ENCODE results near the gene DBNDD2. TPM values are rescaled to one million over a fixed set of nuclear protein-coding genes. Genes with fewer than 3 reads are reported as not detected.

DBNDD2 gene
- total RNA-seq, 1 donor from 2014 or later: 3.7 TPM

GRCh38 chr20:45402946-45403345 is 5.1 kb upstream of the DBNDD2 start:
- H3K9me3 ChIP-seq (ENCODE audit: control insufficient read depth in 3 of 3, low read length in 3 of 3): no peaks in the 10 kb centered on the region
- no peak overlapping the region for H3K4me3 ChIP-seq (ENCODE audit: low read length in 3 of 3)
- H3K27me3 ChIP-seq (ENCODE audit: control insufficient read depth in 3 of 3, insufficient read depth in 3 of 3, low read length in 3 of 3): no peaks in the 10 kb centered on the region
- H3K9ac ChIP-seq (ENCODE audit: low read depth in 1 of 3, low read length in 3 of 3): no peak overlapping the region
- peaks cover 8 to 19% (median 11%) of the 10 kb centered on the region in 3 donors for H3K4me1 ChIP-seq (ENCODE audit: control insufficient read depth in 3 of 3, insufficient read depth in 3 of 3, low read length in 3 of 3)
- no peak overlapping the region for H3K27ac ChIP-seq (ENCODE audit: low read depth, low read length)
- H3K36me3 ChIP-seq (ENCODE audit: control insufficient read depth in 3 of 3, insufficient read depth in 3 of 3, low read length in 3 of 3): no peaks in the 10 kb centered on the region

DNA sequence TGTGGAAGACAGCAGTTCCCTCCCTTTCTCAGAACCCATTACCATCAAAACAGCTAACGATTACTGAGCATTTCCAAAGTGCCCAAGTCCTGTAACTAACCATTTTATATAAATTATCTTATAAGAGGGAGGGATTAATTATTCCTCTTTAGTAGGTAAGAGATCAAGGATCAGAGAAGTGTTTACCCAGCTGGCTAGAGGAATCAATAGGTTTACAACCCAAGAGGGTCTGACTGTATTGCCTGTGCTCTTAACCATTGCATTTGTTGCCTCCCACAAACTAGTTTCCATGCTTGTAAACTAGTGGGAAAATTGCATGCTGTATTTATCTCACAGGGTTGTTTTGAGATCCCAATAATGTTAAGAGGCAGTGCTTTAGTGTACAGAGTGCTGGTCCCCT is 3.7 kb upstream of the DBNDD2 start:
- H3K27me3 ChIP-seq (ENCODE audit: control insufficient read depth in 3 of 3, insufficient read depth in 3 of 3, low read length in 3 of 3): no peaks in the 10 kb centered on the region
- no peak overlapping the region for H3K4me3 ChIP-seq (ENCODE audit: low read length in 3 of 3)
- H3K36me3 ChIP-seq (ENCODE audit: control insufficient read depth in 3 of 3, insufficient read depth in 3 of 3, low read length in 3 of 3): peaks cover 3 to 9% (median 7%) of the 10 kb centered on the region in 3 donors
- no peak overlapping the region for H3K9ac ChIP-seq (ENCODE audit: low read depth in 1 of 3, low read length in 3 of 3)
- no peak overlapping the region for H3K27ac ChIP-seq (ENCODE audit: low read depth, low read length)
- no peaks in the 10 kb centered on the region for H3K9me3 ChIP-seq (ENCODE audit: control insufficient read depth in 3 of 3, low read length in 3 of 3)
- peaks cover 18 to 31% (median 23%) of the 10 kb centered on the region in 3 donors for H3K4me1 ChIP-seq (ENCODE audit: control insufficient read depth in 3 of 3, insufficient read depth in 3 of 3, low read length in 3 of 3)

GRCh38 chr20:45405571-45406259 is 2.4 kb upstream of the DBNDD2 start:
- H3K9ac ChIP-seq (ENCODE audit: low read depth in 1 of 3, low read length in 3 of 3): peak overlapping the region; percentile 79 to 99 (median 99)
- H3K27ac ChIP-seq (ENCODE audit: low read depth, low read length): peak overlapping the region; percentile 100
- H3K4me1 ChIP-seq (ENCODE audit: control insufficient read depth in 3 of 3, insufficient read depth in 3 of 3, low read length in 3 of 3): peaks cover 29 to 43% (median 36%) of the 10 kb centered on the region in 3 donors

DNA sequence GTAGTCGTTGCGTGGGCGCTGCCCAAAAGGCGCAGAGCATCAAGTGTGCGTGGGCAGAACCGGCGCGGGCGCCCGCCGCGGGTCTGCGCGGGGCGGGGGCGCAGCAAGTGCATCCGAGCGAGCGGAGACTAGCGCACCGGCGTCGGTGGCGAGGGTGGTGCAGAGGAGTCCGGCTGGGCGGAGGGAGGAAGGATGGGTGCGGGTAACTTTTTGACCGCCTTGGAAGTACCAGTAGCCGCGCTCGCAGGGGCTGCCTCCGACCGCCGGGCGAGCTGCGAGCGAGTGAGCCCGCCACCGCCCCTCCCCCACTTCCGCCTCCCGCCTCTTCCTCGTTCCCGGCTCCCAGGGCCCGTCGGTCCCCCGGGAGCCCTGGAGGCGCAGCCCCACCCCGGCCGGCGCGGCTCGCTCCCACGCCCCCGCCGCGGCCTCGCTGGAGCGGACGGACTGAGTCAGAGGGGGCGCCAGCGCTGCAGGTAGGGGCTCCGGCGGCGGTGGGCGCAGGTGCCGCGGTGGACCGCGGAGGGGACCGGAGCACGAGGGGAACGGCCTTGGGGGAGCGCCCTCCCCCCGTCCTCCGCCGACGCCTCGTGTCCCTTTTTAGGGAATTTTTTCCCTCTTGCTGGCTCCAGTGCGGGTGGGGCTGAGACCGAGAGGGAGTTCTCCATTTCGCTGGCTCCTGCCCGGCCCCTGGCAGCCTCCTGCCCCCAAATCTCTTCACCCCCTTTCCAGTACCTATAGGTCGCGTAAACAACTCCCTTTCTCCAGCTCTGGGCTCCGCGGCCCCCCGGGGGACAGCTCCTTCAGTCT is 1.6 kb upstream of the DBNDD2 start:
- Histone ChIP-seq H3K27ac (ENCODE audit: low read depth, low read length) (peak overlapping the region; percentile 100), H3K36me3 (ENCODE audit: control insufficient read depth in 3 of 3, insufficient read depth in 3 of 3, low read length in 3 of 3) (peaks cover 21 to 23% (median 23%) of the 10 kb centered on the region in 3 donors), H3K4me3 (ENCODE audit: low read length in 3 of 3) (peak overlapping the region; percentile 86 to 96 (median 94)), H3K27me3 (ENCODE audit: control insufficient read depth in 3 of 3, insufficient read depth in 3 of 3, low read length in 3 of 3) (no peaks in the 10 kb centered on the region), H3K9ac (ENCODE audit: low read depth in 1 of 3, low read length in 3 of 3) (peak overlapping the region; percentile 95 to 99 (median 99)), H3K9me3 (ENCODE audit: control insufficient read depth in 3 of 3, low read length in 3 of 3) (no peaks in the 10 kb centered on the region), H3K4me1 (ENCODE audit: control insufficient read depth in 3 of 3, insufficient read depth in 3 of 3, low read length in 3 of 3) (peaks cover 35 to 49% (median 42%) of the 10 kb centered on the region in 3 donors)

More at GRCh38 chr20:45405571-45406259, 2.4 kb upstream of the DBNDD2 start:
- Histone ChIP-seq H3K27me3 (ENCODE audit: control insufficient read depth in 3 of 3, insufficient read depth in 3 of 3, low read length in 3 of 3) (no peaks in the 10 kb centered on the region), H3K9me3 (ENCODE audit: control insufficient read depth in 3 of 3, low read length in 3 of 3) (no peaks in the 10 kb centered on the region), H3K36me3 (ENCODE audit: control insufficient read depth in 3 of 3, insufficient read depth in 3 of 3, low read length in 3 of 3) (peaks cover 16 to 21% (median 20%) of the 10 kb centered on the region in 3 donors), H3K4me3 (ENCODE audit: low read length in 3 of 3) (peak overlapping the region; percentile 69 to 96 (median 94))

GRCh38 chr20:45407067-45407745 is 883 bp upstream of the DBNDD2 start:
- peaks cover 26 to 30% (median 27%) of the 10 kb centered on the region in 3 donors for H3K36me3 ChIP-seq (ENCODE audit: control insufficient read depth in 3 of 3, insufficient read depth in 3 of 3, low read length in 3 of 3)
- peak overlapping the region; percentile 86 to 96 (median 94) for H3K4me3 ChIP-seq (ENCODE audit: low read length in 3 of 3)
- H3K4me1 ChIP-seq (ENCODE audit: control insufficient read depth in 3 of 3, insufficient read depth in 3 of 3, low read length in 3 of 3): peaks cover 35 to 54% (median 42%) of the 10 kb centered on the region in 3 donors
- H3K27me3 ChIP-seq (ENCODE audit: control insufficient read depth in 3 of 3, insufficient read depth in 3 of 3, low read length in 3 of 3): no peaks in the 10 kb centered on the region
- peak overlapping the region; percentile 100 for H3K27ac ChIP-seq (ENCODE audit: low read depth, low read length)
- peak overlapping the region; percentile 95 to 99 (median 99) for H3K9ac ChIP-seq (ENCODE audit: low read depth in 1 of 3, low read length in 3 of 3)
- H3K9me3 ChIP-seq (ENCODE audit: control insufficient read depth in 3 of 3, low read length in 3 of 3): no peaks in the 10 kb centered on the region

DNA sequence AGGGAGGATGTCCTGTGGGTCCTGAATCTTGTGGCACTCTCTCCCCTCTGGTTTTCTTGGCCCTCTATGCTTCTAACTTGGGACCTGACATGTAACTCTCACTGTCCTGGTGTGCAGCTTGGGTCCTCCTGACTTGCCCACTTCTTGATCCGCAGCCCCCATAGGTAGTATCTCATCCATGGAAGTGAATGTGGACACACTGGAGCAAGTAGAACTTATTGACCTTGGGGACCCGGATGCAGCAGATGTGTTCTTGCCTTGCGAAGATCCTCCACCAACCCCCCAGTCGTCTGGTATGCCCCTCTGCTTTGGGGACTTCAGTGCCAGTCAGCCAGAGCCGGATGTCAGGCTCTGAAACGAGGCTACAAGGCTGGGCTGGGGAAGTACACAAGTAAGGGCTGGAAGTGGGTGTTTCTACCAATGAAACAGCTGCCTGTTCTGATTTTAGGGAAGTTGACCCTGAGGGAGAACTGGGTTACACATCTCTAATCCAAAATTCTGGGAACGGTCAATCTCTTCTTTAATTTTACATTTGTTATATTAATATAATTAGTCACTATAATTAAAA is 641 bp downstream of the DBNDD2 start:
- H3K27ac ChIP-seq (ENCODE audit: low read depth, low read length): peak overlapping the region; percentile 100
- H3K36me3 ChIP-seq (ENCODE audit: control insufficient read depth in 3 of 3, insufficient read depth in 3 of 3, low read length in 3 of 3): peaks cover 26 to 34% (median 31%) of the 10 kb centered on the region in 3 donors
- H3K9me3 ChIP-seq (ENCODE audit: control insufficient read depth in 3 of 3, low read length in 3 of 3): no peaks in the 10 kb centered on the region
- peak overlapping the region; percentile 95 to 99 (median 99) for H3K9ac ChIP-seq (ENCODE audit: low read depth in 1 of 3, low read length in 3 of 3)
- peaks cover 35 to 54% (median 42%) of the 10 kb centered on the region in 3 donors for H3K4me1 ChIP-seq (ENCODE audit: control insufficient read depth in 3 of 3, insufficient read depth in 3 of 3, low read length in 3 of 3)
- H3K4me3 ChIP-seq (ENCODE audit: low read length in 3 of 3): peak overlapping the region; percentile 86 to 96 (median 94)
- no peaks in the 10 kb centered on the region for H3K27me3 ChIP-seq (ENCODE audit: control insufficient read depth in 3 of 3, insufficient read depth in 3 of 3, low read length in 3 of 3)

DNA sequence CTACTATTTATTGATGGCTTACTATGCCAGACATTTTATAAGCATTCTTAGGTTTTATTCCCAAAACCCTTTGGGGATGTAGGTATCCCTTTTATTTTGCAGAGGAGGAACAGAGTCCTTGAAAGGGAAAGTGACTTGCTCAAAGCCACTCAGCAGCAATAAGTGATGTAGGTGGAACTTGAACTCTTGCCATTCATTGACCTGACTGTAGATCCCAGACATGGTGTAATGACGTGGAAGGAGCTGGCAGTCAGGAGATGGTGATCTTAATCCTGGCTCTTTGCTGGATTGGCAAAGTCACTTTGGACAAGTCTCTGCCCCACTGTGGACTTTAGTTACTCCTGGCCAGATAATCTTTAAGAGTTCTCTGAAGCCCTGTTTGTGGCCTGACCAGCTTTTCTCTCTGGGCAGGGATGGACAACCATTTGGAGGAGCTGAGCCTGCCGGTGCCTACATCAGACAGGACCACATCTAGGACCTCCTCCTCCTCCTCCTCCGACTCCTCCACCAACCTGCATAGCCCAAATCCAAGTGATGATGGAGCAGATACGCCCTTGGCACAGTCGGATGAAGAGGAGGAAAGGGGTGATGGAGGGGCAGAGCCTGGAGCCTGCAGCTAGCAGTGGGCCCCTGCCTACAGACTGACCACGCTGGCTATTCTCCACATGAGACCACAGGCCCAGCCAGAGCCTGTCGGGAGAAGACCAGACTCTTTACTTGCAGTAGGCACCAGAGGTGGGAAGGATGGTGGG is 1.6 kb downstream of the DBNDD2 start:
- Histone ChIP-seq H3K9ac (ENCODE audit: low read depth in 1 of 3, low read length in 3 of 3) (peak overlapping the region in 2 of 3 donors; percentile 10 to 24), H3K27me3 (ENCODE audit: control insufficient read depth in 3 of 3, insufficient read depth in 3 of 3, low read length in 3 of 3) (no peaks in the 10 kb centered on the region), H3K4me1 (ENCODE audit: control insufficient read depth in 3 of 3, insufficient read depth in 3 of 3, low read length in 3 of 3) (peaks cover 35 to 54% (median 42%) of the 10 kb centered on the region in 3 donors), H3K27ac (ENCODE audit: low read depth, low read length) (no peak overlapping the region), H3K4me3 (ENCODE audit: low read length in 3 of 3) (no peak overlapping the region), H3K36me3 (ENCODE audit: control insufficient read depth in 3 of 3, insufficient read depth in 3 of 3, low read length in 3 of 3) (peaks cover 26 to 34% (median 31%) of the 10 kb centered on the region in 3 donors), H3K9me3 (ENCODE audit: control insufficient read depth in 3 of 3, low read length in 3 of 3) (no peaks in the 10 kb centered on the region)

GRCh38 chr20:45410887-45411286 is 2.8 kb downstream of the DBNDD2 start:
- Histone ChIP-seq H3K4me3 (ENCODE audit: low read length in 3 of 3) (peak overlapping the region in 1 of 3 donors; percentile 52), H3K36me3 (ENCODE audit: control insufficient read depth in 3 of 3, insufficient read depth in 3 of 3, low read length in 3 of 3) (peaks cover 26 to 34% (median 31%) of the 10 kb centered on the region in 3 donors), H3K27ac (ENCODE audit: low read depth, low read length) (peak overlapping the region; percentile 28), H3K27me3 (ENCODE audit: control insufficient read depth in 3 of 3, insufficient read depth in 3 of 3, low read length in 3 of 3) (no peaks in the 10 kb centered on the region), H3K4me1 (ENCODE audit: control insufficient read depth in 3 of 3, insufficient read depth in 3 of 3, low read length in 3 of 3) (peaks cover 35 to 56% (median 37%) of the 10 kb centered on the region in 3 donors), H3K9me3 (ENCODE audit: control insufficient read depth in 3 of 3, low read length in 3 of 3) (no peaks in the 10 kb centered on the region), H3K9ac (ENCODE audit: low read depth in 1 of 3, low read length in 3 of 3) (peak overlapping the region in 2 of 3 donors; percentile 35 to 58)

- H3K27ac ChIP-seq (ENCODE audit: low read depth, low read length): no peak overlapping the region
- H3K9me3 ChIP-seq (ENCODE audit: control insufficient read depth in 3 of 3, low read length in 3 of 3): no peaks in the 10 kb centered on the region
- H3K4me1 ChIP-seq (ENCODE audit: control insufficient read depth in 3 of 3, insufficient read depth in 3 of 3, low read length in 3 of 3): peaks cover 41 to 61% (median 43%) of the 10 kb centered on the region in 3 donors
- peaks cover 26 to 34% (median 31%) of the 10 kb centered on the region in 3 donors for H3K36me3 ChIP-seq (ENCODE audit: control insufficient read depth in 3 of 3, insufficient read depth in 3 of 3, low read length in 3 of 3)
- no peak overlapping the region for H3K9ac ChIP-seq (ENCODE audit: low read depth in 1 of 3, low read length in 3 of 3)
- H3K27me3 ChIP-seq (ENCODE audit: control insufficient read depth in 3 of 3, insufficient read depth in 3 of 3, low read length in 3 of 3): no peaks in the 10 kb centered on the region
- no peak overlapping the region for H3K4me3 ChIP-seq (ENCODE audit: low read length in 3 of 3)
Measured at GRCh38 chr20:45412653-45413052, 4.6 kb downstream of the DBNDD2 start.
